Erythroblast (primary cell): Measurements from ENCODE around the gene CMIP.
"Not testable (repeated sequence)": the region's sequence is repeated elsewhere in the genome, so short reads cannot be mapped to it uniquely, and the experiment has no call there.

Source experiments
- DNase-seq, 2 experiments: peaks; one replicate each; lab custom pipeline; 2025; lab: John Stamatoyannopoulos, UW
- GATA1 ChIP-seq: IDR thresholded peaks from 2 replicates; pipeline ENCODE4 v1.6.1; 2011; ENCODE audit warnings: low read depth, mild to moderate bottlenecking, control low read depth, low read length, moderate library complexity
- POLR2A ChIP-seq: IDR thresholded peaks from 2 replicates; pipeline ENCODE4 v1.6.1; 2011; ENCODE audit warnings: mild to moderate bottlenecking, low read length

The CMIP gene

DNA sequence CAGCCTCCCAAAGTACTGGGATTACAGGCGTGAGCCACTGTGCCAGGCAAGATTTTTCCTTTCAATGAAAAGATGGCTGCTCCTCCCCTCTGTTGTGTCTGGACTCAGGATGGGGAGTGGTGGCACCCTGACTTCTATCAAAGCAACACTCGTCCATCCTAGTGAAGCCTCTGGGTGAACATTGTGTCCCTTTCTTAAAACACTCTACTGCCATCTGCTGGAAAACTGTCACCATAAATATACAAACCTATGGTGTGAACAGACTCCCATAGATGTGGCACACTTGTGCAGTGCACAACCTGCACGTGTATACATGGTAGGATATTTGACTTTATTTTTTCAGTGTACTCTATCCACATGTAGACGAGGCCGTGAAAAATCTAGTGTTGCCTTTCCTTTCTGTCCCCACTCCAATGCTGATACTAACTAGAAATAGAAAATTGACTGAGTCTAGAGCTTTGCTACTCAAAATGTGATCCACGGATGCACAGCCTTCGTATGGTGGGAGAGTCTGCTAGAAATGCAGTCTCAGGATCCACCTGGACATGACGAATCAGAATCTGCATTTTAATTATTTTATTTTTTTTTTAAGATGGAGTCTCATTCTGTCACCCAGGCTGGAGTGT, 278.6 kb downstream of the CMIP start:
- DNase-seq = peak; percentile 75 to 84
- TF ChIP-seq GATA1 (no peak), POLR2A (no peak)

DNA sequence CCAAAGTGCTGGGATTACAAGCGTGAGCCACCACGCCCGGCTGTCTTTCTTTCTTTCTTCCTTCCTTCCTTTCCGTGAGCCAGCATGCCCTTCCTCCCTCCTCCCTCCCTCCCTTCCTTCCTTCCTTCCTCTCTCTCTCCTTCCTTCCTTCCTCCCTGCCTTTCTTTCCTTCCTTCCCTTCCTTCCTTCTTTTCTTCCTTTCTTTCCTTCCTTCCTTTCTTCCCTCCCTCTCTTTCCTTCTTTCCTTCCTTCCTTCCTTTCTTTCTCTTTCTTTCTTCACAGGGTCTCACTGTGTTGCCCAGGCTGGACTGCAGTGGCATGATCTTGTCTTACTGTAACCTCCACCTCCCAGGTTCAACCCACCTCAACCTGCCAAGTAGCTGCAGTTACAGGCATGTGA, 283.8 kb downstream of the CMIP start:
- no peak for DNase-seq
- TF ChIP-seq GATA1 (no peak), POLR2A (no peak)

DNA sequence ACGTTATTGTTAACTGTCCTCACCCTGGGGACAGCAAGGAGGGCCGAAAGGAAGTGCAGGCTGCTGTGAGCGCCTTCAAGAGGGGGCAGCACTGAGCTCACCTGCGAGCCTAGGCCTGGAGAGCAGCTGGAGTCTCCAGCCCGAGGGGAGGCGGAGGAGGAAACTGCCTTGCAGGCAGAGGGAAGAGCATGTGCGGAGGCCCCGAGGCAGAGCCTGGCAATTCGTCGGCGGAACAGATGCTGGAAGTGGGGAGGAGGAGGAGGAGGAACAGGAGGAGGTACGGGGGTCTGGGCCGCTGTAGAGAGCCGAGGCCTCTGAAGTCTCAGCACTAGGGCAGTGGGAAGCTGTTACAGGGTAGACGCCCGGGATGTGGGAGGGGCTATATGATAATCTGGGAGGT, 284.8 kb downstream of the CMIP start:
- TF ChIP-seq GATA1 = no peak
- no peak for TF ChIP-seq POLR2A
- peak; percentile 36 to 45 for DNase-seq

DNA sequence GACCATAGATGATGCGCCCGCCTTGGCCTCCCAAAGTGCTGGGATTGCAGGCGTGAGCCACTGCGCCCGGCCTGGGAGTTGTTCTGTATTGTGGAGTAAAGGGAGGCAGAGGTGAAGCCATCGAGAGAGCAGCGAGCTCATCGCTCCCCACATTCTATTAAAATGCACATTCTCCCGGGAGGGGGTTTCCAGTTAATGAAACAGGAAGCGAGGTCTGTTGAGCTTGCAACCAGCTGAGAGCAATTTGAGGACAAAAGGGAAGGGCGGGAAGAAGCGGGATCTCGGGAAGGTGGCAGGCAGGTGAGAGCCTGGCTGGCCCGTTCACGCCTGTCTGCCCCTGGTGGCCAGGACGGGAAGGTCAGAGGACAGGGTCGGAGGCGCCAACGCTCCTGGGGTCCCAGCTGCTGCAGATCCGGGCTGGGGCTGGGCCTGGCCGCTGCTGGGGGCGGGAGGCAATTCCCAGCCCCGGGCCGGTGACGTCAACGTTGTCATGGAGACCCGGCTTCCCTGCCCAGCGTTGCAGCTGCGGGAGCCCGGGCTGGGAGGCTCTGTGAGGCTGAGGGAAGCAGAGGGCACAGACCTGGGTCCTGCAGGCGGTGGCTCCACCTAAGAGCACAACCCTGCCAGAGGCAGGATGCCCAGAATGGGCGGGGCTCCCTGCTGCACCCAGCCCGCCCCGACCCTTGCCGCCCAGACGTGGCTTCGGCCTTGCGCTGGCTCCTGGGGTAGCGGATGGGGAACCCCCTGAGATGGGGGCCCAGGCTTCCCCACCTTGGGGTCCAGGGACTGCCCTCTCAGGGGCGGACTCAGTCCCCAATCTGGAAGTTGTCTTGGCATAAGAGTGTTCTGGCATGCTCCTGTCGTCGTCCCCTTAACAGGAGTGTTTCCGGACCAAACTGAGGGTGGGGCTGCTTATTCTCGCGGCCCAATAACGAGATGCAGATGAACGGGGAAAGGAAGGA, 285.8 kb downstream of the CMIP start:
- TF ChIP-seq GATA1 (no peak), POLR2A (no peak)
- DNase-seq = peak; percentile 23 to 48

DNA sequence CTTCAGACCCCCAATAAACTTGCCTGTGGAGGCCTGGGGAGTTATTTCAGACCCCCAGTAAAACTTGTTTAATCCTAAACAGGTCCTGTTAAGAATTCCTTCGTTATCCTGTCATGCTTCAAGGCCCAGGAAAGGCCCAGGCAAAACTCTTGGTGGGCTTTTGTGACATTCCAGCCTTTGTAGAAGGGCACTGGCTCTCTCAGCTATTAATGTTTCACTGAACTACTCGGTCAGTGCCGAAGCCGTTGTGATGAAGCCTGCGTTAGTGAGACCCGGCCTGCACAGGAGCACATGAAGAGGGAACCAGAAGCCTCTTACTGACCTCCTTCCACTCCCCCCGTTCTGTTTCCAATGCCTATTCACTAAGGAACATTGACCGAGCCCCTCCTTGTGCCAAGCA, 287.0 kb downstream of the CMIP start:
- TF ChIP-seq GATA1 = no peak
- no peak for TF ChIP-seq POLR2A
- DNase-seq = no peak

DNA sequence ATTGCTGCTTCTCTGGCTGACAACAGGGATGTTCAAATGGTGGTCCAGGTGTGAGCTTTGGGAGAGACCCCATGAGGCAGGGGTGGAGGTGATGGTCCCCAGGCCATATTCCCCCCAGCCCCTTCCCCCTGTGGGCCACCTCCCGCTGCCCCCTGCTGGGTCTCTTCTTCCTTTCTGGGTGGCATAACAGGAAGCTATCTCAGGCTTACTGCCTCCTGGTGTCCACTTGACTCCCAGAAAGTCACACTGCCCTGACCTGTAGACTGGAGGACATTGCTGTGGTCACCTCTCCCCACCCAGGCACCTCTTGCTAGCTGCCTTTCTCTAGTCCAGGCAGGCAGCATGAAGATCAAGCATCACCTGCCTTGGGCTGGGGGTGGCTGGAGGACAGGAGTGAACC, 288.1 kb downstream of the CMIP start:
- TF ChIP-seq GATA1 = no peak
- no peak for TF ChIP-seq POLR2A
- no peak for DNase-seq

DNA sequence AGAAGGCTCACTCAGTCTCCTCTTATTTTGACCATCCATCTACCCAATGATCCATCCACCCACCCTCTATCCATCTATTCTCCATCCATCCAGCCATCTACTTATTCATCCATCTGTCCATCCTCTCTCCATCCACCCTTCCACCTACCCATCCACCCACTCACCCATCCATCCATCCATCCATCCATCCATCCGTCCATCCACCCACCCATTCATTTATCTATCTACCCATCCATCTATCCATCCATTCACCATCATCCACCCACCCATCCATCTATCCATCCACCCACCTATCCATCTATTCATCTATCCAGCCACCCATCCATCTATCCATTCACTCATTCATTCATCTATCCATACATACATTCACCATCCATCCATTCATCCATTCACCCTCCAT, 288.7 kb downstream of the CMIP start:
- no peak for DNase-seq
- TF ChIP-seq POLR2A = no peak
- no peak for TF ChIP-seq GATA1

DNA sequence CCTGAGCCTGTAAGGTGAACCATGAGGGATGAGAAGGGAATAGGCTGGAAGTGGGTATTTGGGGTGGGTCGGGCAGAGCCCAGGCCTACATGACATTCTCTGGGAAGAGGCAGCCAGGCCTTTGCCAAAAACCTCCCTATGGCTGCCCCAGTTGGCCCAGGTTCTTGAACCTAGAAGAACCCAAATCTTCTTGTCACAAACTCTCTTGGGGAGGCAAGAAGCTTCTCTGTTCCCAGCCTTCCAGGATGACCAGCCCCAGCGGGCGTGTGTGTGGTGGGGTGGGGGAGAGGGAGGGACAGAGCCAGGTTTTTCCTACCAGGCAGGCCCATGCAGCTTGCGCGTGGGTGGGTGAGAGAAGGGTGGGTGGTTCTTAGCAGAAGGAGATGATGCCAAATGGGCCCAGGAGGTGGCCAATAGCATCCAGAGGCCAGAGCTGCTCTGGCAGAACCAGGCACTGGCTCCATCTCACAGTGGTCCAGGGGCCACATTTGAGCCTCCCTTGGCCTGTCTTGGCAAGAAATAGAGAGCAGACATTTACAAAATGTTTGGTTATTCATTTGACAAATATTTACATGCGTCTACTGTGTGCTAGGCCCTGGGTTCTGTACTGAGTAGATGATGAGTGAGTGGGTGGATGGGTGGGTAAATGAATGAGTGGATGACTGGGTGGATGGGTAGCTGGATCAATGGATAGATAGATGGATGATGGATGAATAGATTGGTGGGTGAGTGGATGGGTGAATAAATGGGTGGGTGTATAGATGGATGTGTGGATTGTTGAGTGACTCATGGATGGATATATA, 290.2 kb downstream of the CMIP start:
- TF ChIP-seq GATA1 (no peak), POLR2A (no peak)
- no peak for DNase-seq

DNA sequence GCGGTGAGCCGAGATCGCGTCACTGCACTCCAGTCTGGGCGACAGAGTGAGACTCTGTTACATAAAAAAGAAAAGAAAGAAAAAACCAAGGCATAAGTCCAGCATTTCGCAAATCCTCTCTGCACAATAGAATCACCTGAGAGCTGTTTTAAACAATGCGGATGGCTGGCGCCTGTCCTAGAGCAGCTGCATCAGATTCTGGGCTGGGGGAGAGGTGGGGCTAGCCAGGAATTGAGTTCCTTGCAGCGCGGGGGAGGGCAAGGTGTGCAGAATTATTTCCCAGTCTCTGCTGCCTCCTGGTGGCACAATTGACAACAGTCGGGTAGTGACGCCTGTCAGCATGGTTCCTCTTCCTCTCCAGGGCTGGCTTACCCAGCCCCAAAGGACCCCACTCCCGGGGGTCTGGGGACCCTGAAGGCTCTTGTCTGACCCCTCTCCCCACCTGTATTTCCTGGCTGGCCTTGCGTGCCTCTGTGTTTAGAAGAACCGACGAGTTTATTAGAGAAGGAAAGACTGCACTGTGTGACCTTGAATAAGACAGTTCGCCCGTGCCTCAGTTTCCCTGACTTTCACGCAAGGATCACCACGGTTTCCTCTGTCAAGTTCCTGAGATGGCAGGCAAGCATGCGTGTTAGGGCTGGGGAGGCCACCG, 293.4 kb downstream of the CMIP start:
- TF ChIP-seq POLR2A = no peak
- no peak for TF ChIP-seq GATA1
- peak; percentile 74 to 82 for DNase-seq

DNA sequence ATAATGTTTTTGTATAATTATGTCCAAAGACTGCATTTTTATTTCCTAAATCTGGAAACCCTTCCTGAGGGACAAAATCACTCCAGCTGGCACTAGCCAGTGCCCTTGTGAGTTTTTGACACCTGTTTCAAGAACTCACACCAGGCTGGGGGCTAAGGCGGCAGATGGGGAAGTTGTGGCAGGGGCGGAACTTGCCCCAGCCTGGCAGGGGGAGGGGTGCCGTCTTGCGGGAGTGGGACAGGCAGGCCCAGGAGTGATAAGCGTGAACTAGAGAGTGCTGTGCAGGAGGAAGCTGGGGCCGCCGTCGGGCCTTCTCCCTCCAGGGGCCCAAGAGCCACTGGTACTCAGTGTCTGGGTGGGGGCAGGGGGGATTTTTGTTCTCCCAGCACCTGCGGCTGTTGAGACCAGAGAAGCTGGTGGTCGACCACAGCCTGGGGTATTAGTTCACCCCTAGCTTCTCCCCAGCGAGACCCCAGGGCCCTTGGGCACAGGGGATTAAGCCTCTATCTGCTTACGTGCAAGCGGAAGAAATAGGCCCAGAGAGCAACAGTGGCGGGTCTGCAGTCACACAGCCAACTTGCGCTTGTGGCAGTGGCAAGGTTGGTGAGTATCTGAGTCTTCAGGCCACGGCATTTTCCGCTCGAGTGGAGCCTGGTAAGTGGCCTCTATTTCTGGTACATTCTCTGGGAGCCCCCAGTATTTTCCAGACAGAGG, 294.3 kb downstream of the CMIP start:
- DNase-seq = peak; percentile 49 to 73
- TF ChIP-seq GATA1 = no peak
- peak; percentile 34 for TF ChIP-seq POLR2A

DNA sequence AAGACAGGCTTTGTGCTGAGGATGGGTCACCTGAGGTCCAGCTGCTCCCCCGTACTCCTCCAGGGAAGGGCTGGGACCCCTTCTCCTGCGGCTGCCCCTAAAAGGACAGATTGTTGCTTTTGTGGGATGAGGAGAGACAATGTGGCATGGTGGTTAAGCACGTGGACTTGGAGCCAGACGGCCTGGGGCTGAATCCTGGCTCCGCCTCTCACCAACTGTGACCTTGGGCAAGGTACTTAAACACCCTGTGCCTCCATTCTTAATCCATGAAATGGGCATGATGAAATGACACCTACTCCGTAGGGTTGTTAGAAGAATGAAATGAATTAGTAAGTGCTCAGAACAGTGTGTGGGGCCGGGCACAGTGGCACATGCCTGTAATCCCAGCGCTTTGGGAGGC, 294.9 kb downstream of the CMIP start:
- no peak for TF ChIP-seq GATA1
- no peak for TF ChIP-seq POLR2A

DNA sequence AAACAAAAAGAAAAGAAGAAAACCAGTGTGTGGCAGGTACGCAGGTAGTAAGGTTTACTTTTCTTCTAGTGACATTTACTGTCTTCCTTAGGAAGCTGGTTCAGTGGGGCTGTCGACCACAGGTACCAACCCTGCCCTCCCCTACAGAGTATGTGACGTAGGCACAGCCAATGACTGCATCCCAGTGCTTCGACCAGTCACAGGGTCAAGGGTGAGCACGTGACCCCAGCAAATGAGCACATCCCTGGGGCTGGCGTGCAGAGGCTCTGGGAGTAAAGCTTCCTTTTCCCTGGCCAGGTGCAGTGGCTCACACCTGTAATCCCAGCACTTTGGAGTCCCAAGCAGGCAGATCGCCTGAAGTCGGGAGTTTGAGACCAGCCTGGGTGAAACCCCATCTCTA, 295.6 kb downstream of the CMIP start:
- no peak for DNase-seq
- no peak for TF ChIP-seq POLR2A
- no peak for TF ChIP-seq GATA1

More for the DNA sequence above, 294.9 kb downstream of the CMIP start:
- DNase-seq = no peak

DNA sequence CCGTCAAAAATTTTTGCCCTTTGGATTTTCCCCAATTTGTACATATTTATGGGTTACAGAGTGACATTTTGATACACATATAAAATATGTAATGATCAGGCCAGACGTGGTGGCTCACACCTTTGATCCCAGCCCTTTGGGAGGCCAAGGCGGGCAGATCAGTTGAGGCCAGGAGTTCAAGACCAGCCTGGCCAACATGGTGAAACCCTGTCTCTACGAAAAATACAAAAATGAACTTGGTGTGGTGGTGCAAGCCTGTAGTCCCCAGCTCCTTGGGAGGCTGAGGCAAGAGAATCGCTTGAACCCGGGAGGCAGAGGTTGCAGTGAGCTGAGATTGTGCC, 296.8 kb downstream of the CMIP start:
- DNase-seq = not testable (repeated sequence)
